SK-N-SH treated with all-trans-retinoic acid at 6 μM for 48 hours (cell line): Measurements from ENCODE around the gene CDC23.

Experiments used
- CSDC2 ChIP-seq: fragments of 250-450 bp; sonication (Bioruptor Pico); IDR thresholded peaks from 2 replicates; pipeline ENCODE4 v1.5.0; 2020; ENCODE audit warnings: mild to moderate bottlenecking, moderate library complexity
- ESRRG ChIP-seq: fragments of 250-450 bp; sonication (Bioruptor Pico); IDR thresholded peaks from 2 replicates; pipeline ENCODE4 v1.6.1; 2021; ENCODE audit warnings: mild to moderate bottlenecking
- GLIS3 ChIP-seq: fragments of 250-450 bp; sonication (Bioruptor Pico); IDR thresholded peaks from 2 replicates; pipeline ENCODE4 v1.5.0; 2020; ENCODE audit warnings: mild to moderate bottlenecking, moderate library complexity
- ISL1 ChIP-seq: fragments of 250-450 bp; sonication (Bioruptor Pico); IDR thresholded peaks from 2 replicates; pipeline ENCODE4 v2.1.2; 2022; ENCODE audit warnings: mild to moderate bottlenecking, moderate library complexity
- OSR1 ChIP-seq: fragments of 250-450 bp; sonication (Bioruptor Pico); IDR thresholded peaks from 2 replicates; pipeline ENCODE4 v1.8.0; 2022; ENCODE audit warnings: moderate library complexity, mild to moderate bottlenecking, inconsistent platforms
- PPARA ChIP-seq: fragments of 250-450 bp; sonication (Bioruptor Pico); IDR thresholded peaks from 2 replicates; pipeline ENCODE4 v1.5.0; 2020; ENCODE audit warnings: mild to moderate bottlenecking, borderline replicate concordance
- TOX ChIP-seq: fragments of 250-450 bp; sonication (Bioruptor Pico); IDR thresholded peaks from 2 replicates; pipeline ENCODE4 v1.8.0; 2021; ENCODE audit warnings: mild to moderate bottlenecking, moderate library complexity, borderline replicate concordance
- ZC3H10 ChIP-seq: fragments of 250-450 bp; sonication (Bioruptor Pico); IDR thresholded peaks from 2 replicates; pipeline ENCODE4 v1.5.1; 2021; ENCODE audit warnings: mild to moderate bottlenecking, moderate library complexity
- ZFP3 ChIP-seq: fragments of 250-450 bp; sonication (Bioruptor Pico); IDR thresholded peaks from 2 replicates; pipeline ENCODE4 v1.5.0; 2020; ENCODE audit warnings: mild to moderate bottlenecking, moderate library complexity
- ZFP30 ChIP-seq: fragments of 450-650 bp; formaldehyde crosslinking; IDR thresholded peaks from 2 replicates; pipeline ENCODE4 v1.5.0; 2022; ENCODE audit warnings: mild to moderate bottlenecking, moderate library complexity
- ZNF565 ChIP-seq: fragments of 450-650 bp; formaldehyde crosslinking; conservative IDR thresholded peaks from 2 replicates; pipeline ENCODE4 v1.5.0; 2020; ENCODE audit warnings: low read depth, mild to moderate bottlenecking, moderate library complexity
- TF ChIP-seq, protein P1 (sequence below): fragments of 250-450 bp; sonication (Bioruptor Pico); IDR thresholded peaks from 2 replicates; pipeline ENCODE4 v1.8.0; 2020; ENCODE audit warnings: mild to moderate bottlenecking, moderate library complexity, borderline replicate concordance
- TF ChIP-seq, protein P2 (sequence below): fragments of 250-450 bp; sonication (Bioruptor Pico); IDR thresholded peaks from 2 replicates; pipeline ENCODE4 v1.5.1; 2020; ENCODE audit warnings: low read depth, mild to moderate bottlenecking, moderate library complexity

DNA sequence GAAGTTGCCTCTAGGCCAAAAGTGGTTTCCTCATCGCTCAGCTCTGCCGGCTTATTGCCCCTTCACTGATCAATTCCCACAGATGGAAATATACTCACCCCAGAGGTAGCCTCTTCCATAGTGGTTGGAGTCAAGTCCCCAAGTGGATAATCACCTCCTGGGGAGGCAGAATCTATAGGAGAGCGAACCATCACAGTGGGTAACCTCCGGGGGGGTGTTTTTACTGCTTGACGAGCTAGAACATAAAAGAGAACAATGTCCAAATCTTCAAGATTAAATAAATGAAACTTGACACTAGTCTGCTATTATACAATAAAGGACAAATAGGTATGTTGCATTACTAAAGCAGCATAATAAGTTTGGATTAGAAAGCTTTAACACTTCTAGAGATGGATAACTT lies 44.0 kb downstream of the CDC23 start:
- TF ChIP-seq, protein P1, sequence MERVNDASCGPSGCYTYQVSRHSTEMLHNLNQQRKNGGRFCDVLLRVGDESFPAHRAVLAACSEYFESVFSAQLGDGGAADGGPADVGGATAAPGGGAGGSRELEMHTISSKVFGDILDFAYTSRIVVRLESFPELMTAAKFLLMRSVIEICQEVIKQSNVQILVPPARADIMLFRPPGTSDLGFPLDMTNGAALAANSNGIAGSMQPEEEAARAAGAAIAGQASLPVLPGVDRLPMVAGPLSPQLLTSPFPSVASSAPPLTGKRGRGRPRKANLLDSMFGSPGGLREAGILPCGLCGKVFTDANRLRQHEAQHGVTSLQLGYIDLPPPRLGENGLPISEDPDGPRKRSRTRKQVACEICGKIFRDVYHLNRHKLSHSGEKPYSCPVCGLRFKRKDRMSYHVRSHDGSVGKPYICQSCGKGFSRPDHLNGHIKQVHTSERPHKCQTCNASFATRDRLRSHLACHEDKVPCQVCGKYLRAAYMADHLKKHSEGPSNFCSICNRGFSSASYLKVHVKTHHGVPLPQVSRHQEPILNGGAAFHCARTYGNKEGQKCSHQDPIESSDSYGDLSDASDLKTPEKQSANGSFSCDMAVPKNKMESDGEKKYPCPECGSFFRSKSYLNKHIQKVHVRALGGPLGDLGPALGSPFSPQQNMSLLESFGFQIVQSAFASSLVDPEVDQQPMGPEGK (CRISPR knock-in tag): no peak
- TF ChIP-seq GLIS3 (CRISPR knock-in tag) (no peak), OSR1 (CRISPR knock-in tag) (no peak), CSDC2 (CRISPR knock-in tag) (no peak), ZC3H10 (CRISPR knock-in tag) (no peak), TOX (CRISPR knock-in tag) (no peak), ZFP3 (CRISPR knock-in tag) (no peak), ZFP30 (no peak), ISL1 (CRISPR knock-in tag) (no peak), ZNF565 (CRISPR knock-in tag) (no peak), ESRRG (CRISPR knock-in tag) (no peak), PPARA (CRISPR knock-in tag) (no peak)
- TF ChIP-seq, protein P2, sequence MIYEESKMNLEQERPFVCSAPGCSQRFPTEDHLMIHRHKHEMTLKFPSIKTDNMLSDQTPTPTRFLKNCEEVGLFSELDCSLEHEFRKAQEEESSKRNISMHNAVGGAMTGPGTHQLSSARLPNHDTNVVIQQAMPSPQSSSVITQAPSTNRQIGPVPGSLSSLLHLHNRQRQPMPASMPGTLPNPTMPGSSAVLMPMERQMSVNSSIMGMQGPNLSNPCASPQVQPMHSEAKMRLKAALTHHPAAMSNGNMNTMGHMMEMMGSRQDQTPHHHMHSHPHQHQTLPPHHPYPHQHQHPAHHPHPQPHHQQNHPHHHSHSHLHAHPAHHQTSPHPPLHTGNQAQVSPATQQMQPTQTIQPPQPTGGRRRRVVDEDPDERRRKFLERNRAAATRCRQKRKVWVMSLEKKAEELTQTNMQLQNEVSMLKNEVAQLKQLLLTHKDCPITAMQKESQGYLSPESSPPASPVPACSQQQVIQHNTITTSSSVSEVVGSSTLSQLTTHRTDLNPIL (CRISPR knock-in tag): no peak
